Mesothelial cell of epicardium (in vitro differentiated cells): Measurements from ENCODE around the gene DNM3. TPM values are rescaled to one million over a fixed set of nuclear protein-coding genes. Genes with fewer than 3 reads are reported as not detected.

ENCODE experiments used
- DNase-seq, 2 experiments: peaks; one replicate each; pipeline ENCODE4 v3.0.0; 2021; ENCODE audit warnings: low spot score in 2 of 2; ENCODE audit not compliant: unreplicated experiment in 2 of 2
- H3K27ac Mint-ChIP-seq: 2 replicates; pipeline ENCODE4 v1.8.0; 2021; ENCODE audit warnings: mixed read lengths
- H3K27me3 Mint-ChIP-seq: 2 replicates; pipeline ENCODE4 v1.8.0; 2021; ENCODE audit warnings: low read depth, mixed read lengths
- H3K36me3 Mint-ChIP-seq: 2 replicates; pipeline ENCODE4 v1.8.0; 2021; ENCODE audit warnings: mixed read lengths
- H3K4me1 Mint-ChIP-seq: 2 replicates; pipeline ENCODE4 v1.8.0; 2021; ENCODE audit warnings: mixed read lengths
- H3K4me3 Mint-ChIP-seq: 2 replicates; pipeline ENCODE4 v1.8.0; 2021; ENCODE audit warnings: mild to moderate bottlenecking, moderate library complexity, mixed read lengths
- H3K9me3 Mint-ChIP-seq: 2 replicates; pipeline ENCODE4 v1.8.0; 2021; ENCODE audit warnings: mixed read lengths
- microRNA-seq: library from miRNA; unstranded; fragments of <30 nt; microRNA quantifications from one replicate; pipeline ENCODE4 v1.2.0, GENCODE V29; 2021; ENCODE audit warnings: inconsistent platforms, mixed read lengths
- total RNA-seq: library from RNA; stranded (reverse); gene quantifications from 3 replicates; pipeline ENCODE4 v1.2.1, GENCODE V29; 2021
- TF ChIP-seq, protein P1 (sequence below): fragments of 200-600 bp; sonication (generic); IDR thresholded peaks from one replicate; pipeline ENCODE4 v1.5.0; 2021; ENCODE audit warnings: antibody characterized with exemption; ENCODE audit not compliant: unreplicated experiment

Gene DNM3
- total RNA-seq, 1 donor from 2014 or later: 5.0 TPM

DNA sequence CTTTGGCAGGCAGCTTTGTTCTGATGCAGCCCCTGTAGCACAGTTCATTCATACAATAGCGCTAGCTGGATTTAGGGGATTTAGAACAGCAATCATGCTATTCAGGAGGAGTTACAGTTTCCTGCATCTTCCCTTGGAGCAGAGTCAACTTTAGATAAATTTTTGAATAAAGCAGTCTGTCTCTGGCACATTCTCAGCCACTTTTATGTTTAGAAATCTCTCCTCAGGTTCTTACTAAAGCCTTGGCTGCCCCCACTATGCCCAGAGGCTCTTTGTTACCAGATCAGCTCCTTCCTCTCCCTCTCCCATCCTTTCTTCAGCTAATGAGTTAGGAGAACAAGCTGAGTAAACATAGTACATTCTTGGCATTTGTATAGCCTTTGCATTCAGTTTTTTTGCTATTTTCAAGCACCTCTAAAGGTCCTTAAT, 619.6 kb downstream of the DNM3 start:
- Mint-ChIP-seq H3K4me1 (peaks cover 35% of the 10 kb centered on the region), H3K4me3 (no peak overlapping the region), H3K27me3 (no peaks in the 10 kb centered on the region), H3K9me3 (peaks cover 4% of the 10 kb centered on the region), H3K36me3 (no peaks in the 10 kb centered on the region), H3K27ac (peak overlapping the region; percentile 82)
- TF ChIP-seq, protein P1, sequence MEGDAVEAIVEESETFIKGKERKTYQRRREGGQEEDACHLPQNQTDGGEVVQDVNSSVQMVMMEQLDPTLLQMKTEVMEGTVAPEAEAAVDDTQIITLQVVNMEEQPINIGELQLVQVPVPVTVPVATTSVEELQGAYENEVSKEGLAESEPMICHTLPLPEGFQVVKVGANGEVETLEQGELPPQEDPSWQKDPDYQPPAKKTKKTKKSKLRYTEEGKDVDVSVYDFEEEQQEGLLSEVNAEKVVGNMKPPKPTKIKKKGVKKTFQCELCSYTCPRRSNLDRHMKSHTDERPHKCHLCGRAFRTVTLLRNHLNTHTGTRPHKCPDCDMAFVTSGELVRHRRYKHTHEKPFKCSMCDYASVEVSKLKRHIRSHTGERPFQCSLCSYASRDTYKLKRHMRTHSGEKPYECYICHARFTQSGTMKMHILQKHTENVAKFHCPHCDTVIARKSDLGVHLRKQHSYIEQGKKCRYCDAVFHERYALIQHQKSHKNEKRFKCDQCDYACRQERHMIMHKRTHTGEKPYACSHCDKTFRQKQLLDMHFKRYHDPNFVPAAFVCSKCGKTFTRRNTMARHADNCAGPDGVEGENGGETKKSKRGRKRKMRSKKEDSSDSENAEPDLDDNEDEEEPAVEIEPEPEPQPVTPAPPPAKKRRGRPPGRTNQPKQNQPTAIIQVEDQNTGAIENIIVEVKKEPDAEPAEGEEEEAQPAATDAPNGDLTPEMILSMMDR: no peak
- no peak for DNase-seq

Small RNA genes within 50 kb of the gene (microRNA-seq; reads per million reads assigned to microRNA genes)
- gene MIR199A2 (32.3 reads per million, percentile 51 among the genes with 10 or more reads in this experiment), gene MIR3120 (not detected)

Other genes starting within 250 kb of the DNM3 start
- 0.11 TPM in 1 of 3 replicates, not detected in the others for gene MYOCOS, start 219.3 kb upstream of the DNM3 start, total RNA-seq
- gene MYOC, start 188.8 kb upstream of the DNM3 start, total RNA-seq: 0.13 to 0.34 TPM (median 0.29 TPM) in 3 replicates
- gene VAMP4, start 99.4 kb upstream of the DNM3 start, total RNA-seq: 8.1 to 8.5 TPM (median 8.4 TPM) in 3 replicates
- 27.4 to 32.5 TPM (median 30.2 TPM) in 3 replicates for gene METTL13, start 59.8 kb upstream of the DNM3 start, total RNA-seq